Dermis microvascular lymphatic vessel endothelial cell (primary cell): Measurements from ENCODE around the gene TAX1BP1. TPM values are rescaled to one million over a fixed set of nuclear protein-coding genes. Genes with fewer than 3 reads are reported as not detected.

Source experiments
- DNase-seq, 2 donors: peaks; one replicate each; pipeline versions ENCODE4 v3.0.0 to v3.0.0-alpha.2; 2010; ENCODE audit warnings: low read depth in 2 of 2
- total RNA-seq: library from RNA; depleted of rRNA; stranded (reverse); fragments of >200 nt; gene quantifications from 2 replicates; pipeline ENCODE4 v1.2.1, GENCODE V29; 2014

Gene TAX1BP1
- total RNA-seq: 52.8 and 53.0 TPM in 2 replicates

DNA sequence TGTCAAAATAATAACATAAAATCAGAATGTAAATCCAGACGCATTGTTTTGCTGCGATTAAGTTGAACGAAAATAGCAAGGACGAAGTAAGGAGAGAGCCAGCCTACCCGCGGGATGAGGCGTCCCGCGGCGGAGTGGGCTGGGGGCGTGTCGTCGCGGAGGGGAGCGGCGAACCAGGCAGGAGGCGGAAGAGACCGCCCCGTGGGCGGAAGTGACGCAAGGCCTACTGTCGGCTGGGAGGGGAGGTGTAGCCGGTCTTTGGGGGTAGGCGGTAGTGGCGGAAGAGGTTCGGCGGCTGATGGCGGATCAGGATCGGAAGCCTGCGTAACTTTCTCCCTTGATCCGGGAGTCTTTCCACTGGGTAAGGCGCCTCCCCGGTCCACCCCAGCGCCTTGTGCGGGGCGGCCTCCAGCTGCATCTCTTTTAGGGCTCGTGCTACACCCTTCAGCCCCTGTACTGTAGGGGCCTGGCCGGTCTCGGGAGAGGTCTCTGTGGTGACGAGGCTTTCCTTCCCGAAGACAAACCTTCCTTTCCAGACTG lies at the start of gene TAX1BP1:
Gene TAX1BP1 (plus strand): TSS at position 254 of the 540 bp plus-strand sequence. CDS start 8,363 bp downstream, outside the sequence.
- peak; percentile 87 to 95 for DNase-seq

DNA sequence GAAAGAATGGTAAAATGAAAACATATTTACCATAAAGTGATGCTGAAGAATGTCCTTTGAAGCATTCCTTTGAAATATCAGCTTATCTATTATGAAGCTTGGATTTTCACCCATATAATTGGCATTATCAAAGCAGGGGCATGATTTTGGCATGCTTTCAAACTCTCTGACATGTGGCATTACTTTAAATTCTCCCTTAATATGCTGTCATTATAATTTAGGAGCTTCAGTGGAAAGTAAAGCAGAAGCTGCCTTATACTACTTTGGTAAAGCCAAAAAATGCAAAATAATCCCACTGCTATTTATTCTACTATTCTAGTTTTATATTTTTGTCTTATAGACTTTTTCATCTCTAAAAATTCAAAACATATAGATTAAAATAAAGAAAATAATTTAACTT lies 49.3 kb upstream of the TAX1BP1 start:
- no peak for DNase-seq

DNA sequence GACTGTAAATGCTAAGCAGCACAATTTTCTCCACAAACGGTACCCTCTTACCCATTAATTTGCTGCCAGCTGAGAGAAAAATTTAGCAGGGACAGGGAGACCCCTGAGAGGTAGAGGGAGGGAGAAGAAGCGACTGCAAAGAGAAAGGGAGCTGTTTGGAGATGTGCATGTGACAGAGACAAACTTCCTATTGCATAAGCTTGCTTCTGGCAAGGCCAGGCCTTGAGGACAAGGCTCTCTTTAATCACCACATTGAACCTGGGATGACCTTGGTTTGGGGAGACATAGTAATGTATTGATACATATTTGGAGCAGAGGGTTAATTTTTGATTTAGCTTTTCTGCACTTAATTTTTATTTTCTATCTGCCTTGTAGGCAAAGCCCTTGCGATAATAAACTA lies 46.2 kb upstream of the TAX1BP1 start:
- DNase-seq: no peak

GRCh38 chr7:27695096-27695495 lies 44.9 kb upstream of the TAX1BP1 start:
- DNase-seq: no peak

DNA sequence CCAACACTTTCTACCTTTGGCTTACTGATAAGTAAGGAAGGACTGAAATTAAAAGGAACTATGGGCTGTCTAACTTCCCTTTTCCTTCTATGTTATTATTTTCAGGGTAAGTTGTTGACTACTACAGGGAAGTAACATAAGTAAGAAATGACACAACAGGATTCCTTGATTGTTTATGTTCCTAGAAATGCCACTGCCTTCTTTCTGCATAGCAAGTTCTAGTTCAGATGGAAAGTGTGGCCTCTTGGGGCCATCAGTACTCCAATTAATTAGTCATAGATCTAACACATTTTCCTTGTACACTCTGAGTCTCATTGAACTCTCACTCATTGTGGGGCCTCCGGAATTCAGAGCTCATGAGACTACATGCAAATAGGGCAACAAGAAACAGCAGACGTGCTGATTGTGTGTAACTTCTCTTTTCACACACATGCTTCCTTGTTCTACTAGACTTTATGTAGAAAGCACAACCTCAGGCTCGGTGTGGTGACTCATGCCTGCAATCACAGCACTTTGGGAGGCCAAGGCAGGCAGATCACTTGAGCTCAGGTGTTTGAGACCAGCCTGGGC lies 42.0 kb upstream of the TAX1BP1 start:
- DNase-seq: no peak

- DNase-seq: no peak
These were observed 40.2 kb upstream of the TAX1BP1 start for GRCh38 chr7:27699751-27700150.

DNA sequence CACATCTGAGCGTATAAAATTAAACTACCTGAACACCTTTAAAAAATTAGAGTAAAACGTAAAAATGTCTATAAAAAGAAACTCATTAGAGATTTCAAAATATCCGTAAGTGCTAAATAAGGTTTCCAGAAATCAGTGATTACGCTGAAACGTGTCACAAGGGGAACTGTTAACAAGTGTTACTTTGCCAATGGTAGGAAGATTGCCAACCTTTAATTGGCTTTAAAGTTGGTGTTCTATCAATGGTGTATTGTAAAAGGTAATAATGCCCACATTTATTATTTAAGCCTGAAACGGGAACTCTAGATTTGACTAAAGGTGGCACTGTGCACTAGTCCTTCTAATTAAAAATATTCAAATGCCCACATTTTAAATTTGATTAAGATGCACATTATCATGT lies 39.5 kb upstream of the TAX1BP1 start:
- DNase-seq: no peak

GRCh38 chr7:27703181-27703580 lies 36.8 kb upstream of the TAX1BP1 start:
- DNase-seq: no peak

DNA sequence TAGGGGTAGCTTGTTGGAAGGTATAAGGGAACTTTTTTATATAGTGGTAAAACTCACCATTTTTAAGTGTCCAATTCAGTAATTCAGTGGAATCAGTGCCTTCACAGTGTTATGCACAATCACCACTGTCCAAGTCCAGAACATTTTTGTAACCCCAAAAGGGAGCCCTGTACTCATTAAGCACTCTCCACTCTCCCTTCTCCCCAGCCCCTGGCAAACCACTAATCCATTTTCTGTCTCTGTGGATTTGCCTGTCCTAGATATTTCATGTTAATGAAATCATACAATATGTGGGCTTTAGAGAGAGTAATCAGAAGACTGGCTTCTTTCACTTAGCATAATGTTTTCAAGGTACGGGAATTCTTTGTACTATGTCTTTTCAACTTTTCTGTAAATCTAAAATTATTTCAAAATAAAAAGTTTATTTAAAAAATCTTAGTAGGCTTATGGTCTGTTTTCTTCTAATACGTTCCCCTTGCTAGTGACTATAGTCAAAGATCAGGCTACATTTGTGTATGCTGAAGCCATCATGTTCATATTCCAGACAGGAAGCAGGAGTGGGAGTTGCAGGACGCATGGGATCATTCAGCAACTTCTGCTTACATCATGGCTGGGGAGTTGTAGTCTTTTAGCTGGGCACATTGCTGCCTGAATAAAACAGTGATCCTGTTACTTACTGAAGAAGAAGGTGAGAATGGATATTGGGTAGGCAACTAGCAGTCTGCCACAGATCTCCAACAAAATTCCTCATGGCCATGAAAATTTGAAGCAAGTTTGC lies 35.4 kb upstream of the TAX1BP1 start:
- peak in 1 of 2 donors; percentile 26 for DNase-seq

- DNase-seq: no peak
These were observed 34.8 kb upstream of the TAX1BP1 start for GRCh38 chr7:27705200-27705594.

DNA sequence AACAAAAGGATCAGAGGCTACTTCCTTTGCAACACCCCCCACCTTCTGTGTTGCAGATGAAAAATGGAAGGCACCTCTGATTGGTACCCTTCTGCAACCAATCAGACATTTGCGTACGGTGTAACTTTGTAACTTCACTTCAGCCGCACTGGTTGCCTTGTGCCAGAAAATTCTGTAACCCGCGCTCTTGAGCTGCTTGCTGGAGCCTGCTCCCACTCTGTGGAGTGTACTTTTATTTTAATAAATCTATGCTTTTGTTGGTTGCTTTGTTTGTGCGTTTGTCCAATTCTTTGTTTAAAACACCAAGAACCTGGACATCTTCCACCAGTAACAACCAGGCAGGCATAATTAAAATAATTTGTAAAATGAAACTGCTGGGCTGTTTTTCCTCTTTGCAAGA lies 31.5 kb upstream of the TAX1BP1 start:
- no peak for DNase-seq

DNA sequence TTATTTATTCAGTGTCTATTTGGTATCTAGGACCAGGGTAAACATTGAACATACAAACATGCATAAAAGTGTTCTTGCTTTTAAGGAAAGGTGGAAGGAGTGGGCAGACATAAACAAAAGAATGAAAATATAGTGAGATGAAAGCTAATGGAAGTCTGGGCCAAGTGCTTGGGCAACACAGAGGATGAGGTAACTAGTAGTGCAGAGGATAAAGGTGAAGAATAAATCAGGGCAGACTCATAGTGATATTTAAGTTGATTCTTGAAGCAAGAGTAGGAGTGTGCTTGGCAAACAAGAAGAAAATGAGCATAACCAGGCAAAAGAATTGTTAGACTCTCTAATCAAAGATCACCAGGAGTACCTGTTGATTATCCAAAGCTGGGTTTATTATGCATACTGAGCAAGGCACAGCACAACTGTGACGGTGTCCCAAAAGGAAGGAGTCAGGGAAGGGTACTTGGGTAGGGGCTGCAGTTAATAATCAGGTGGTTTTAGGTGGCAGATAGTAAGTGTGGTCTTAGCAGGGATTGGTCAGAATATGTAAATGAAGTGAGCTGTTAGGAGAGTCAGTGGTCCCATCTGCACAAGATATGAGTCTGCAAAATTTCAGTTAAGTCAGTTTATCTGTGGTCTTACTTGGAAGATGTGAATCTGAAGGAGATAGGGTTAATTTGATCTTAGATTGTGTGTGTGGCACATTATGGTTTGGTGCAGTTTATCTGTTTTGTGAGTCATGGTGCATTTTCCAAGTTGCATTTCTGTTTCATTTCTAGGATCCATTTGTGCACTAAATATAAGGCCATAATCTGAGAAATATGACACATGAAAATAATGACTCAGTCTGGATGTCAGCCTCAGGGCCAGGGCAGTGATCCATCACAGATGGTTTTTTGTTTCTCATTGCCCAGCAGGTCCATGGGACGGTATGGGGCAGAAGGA lies 30.6 kb upstream of the TAX1BP1 start:
- peak in 1 of 2 donors; percentile 28 for DNase-seq

- no peak for DNase-seq
These were observed 27.7 kb upstream of the TAX1BP1 start for GRCh38 chr7:27712217-27712616.

- peak in 1 of 2 donors; percentile 84 for DNase-seq
These were observed 25.0 kb upstream of the TAX1BP1 start for GRCh38 chr7:27714831-27715444.

- DNase-seq: peak in 1 of 2 donors; percentile 74
These were observed 16.9 kb upstream of the TAX1BP1 start for GRCh38 chr7:27723085-27723484.

- DNase-seq: no peak
These were observed 12.9 kb upstream of the TAX1BP1 start for GRCh38 chr7:27727058-27727457.

DNA sequence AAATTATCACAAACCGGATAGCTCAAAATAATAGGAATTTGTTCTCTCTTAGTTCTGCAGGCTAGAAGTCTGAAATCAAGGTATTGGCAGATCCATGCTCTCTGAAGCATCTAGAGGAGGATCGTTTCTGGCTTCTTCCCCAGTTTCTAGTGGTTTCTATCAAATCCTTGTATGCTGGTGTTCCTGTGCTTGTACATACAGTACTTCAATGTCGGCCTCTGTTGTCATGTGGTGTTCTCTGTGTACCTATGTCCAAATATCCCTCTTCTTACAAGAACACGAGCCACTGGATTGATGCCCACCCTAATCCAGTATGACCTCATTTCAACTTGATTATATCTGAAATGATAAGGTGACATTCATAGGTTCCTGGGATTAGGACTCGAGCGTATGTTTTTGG lies 9.8 kb upstream of the TAX1BP1 start:
- DNase-seq: no peak

- no peak for DNase-seq
These were observed 5.4 kb upstream of the TAX1BP1 start for GRCh38 chr7:27734583-27734982.

GRCh38 chr7:27735165-27735564 lies 4.8 kb upstream of the TAX1BP1 start:
- no peak for DNase-seq

DNA sequence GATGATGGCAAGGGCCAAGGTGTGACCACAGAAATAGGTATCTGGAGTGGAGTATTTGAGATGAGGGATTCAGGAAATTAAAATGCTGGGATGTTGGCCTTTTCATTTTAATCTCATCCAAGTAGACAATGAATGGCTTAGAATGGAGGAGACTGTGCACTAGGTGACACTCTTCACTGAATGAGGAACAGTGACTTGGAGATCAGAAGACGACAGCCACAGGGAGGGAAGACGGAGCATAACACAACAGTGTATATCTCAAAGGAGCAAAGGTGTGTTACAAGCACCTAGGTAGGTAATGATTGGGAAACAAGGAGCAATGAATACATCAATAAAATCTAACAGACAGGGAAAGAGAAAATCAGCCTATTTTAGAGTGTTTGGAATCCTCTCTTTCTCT lies 4.1 kb upstream of the TAX1BP1 start:
- DNase-seq: no peak

GRCh38 chr7:27737178-27737577 lies 2.8 kb upstream of the TAX1BP1 start:
- DNase-seq: no peak
